GM18499 (cell line): Measurements from ENCODE around the gene SARS1.
"Not testable (repeated sequence)": the region's sequence is repeated elsewhere in the genome, so short reads cannot be mapped to it uniquely, and the experiment has no call there.

ENCODE experiments used
- ATAC-seq: cut with Tn5 transposase; IDR thresholded peaks from one replicate; pipeline ENCODE4 v1.9.1; 2021; ENCODE audit warnings: moderate number of reproducible peaks; ENCODE audit not compliant: insufficient read depth, unreplicated experiment

Gene SARS1

DNA sequence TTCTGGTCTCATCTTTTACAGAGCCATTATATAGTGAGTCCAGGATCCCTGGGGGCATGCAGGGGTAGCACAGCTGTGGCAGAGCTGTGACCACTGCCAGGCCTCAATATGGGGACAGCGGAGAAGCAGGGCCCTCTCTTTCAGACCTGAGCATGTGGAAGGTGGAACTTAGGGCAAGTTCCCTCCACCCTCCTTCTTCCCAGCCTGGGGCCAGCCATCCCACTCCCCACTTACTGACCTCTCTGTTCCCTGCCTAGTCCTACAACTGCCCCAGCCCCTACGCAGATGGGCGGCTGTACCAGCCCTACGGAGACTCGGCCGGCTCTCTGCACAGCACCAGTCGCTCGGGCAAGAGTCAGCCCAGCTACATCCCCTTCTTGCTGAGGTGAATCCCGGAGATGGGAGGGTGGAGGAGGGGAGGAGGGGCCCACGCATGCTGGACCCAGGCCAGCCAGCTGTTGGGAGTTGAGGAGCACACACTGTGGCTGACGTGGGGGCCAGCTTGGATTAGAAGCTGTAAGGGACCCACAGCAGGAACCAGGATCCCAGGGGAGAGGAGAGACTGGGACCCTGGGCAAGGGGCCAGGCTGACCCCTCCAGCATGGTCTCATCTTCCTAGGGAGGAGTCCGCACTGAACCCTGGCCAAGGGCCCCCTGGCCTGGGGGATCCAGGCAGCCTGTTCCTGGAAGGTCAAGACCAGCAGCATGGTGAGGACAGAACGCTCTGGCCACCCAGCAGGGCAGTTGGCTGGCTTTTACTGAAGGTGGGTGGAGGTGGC is 58.5 kb downstream of the SARS1 start:
- no peak for ATAC-seq

DNA sequence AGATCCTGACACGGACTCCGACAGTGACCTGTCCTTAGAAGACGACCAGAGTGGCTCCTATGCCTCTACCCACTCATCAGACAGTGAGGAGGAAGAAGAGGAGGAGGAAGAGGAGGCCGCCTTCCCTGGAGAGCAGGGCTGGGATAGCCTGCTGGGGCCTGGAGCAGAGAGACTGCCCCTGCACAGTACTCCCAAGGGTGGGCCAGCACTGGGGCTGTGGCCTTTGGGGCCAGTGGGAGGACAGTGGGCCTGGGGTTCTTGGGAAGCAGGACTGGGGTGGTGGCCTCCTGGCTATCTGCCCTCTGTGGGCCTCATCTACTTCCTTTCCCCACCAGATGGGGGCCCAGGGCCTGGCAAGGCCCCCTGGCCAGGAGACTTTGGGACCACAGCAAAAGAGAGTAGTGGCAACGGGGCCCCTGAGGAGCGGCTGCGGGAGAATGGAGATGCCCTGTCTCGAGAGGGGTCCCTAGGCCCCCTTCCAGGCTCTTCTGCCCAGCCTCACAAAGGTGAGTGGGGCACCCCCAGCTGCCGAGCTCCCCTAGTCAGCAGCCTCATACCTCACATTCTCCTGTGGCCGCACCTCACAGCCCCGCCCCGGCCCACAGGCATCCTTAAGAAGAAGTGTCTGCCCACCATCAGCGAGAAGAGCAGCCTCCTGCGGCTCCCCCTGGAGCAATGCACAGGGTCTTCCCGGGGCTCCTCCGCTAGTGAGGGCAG is 59.3 kb downstream of the SARS1 start:
- ATAC-seq = no peak

DNA sequence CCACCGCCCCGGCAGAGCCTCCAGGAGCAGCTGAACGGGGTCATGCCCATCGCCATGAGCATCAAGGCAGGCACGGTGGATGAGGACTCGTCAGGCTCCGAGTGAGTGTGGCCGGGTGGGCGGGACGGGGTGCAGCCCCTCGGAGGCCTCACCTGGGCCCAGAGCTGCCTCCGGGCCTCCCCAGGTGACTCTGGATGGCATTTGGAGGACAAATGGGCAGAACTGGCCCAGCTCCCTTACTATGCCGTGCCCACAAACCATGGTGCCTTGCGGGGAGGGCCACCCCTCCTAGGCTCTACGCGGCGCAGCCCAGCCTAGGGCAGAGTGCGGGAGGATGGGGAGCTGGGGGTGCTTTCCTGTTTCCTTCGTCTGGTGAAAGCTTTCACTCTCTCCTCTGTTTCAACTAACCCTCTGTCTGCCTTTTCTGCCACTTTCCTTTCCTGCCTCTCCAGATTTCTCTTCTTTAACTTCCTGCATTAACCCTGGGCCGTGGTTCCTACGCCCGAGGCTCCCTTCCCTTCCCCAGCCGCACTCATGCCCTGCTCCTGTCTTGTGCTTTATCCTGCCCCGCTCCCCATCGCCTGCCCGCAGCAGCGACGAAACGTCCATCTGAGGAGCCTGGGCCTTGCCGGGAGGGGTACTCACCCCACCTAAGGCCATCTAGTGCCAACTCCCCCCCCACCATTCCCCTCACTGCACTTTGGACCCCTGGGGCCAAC is 60.0 kb downstream of the SARS1 start:
- ATAC-seq = no peak

DNA sequence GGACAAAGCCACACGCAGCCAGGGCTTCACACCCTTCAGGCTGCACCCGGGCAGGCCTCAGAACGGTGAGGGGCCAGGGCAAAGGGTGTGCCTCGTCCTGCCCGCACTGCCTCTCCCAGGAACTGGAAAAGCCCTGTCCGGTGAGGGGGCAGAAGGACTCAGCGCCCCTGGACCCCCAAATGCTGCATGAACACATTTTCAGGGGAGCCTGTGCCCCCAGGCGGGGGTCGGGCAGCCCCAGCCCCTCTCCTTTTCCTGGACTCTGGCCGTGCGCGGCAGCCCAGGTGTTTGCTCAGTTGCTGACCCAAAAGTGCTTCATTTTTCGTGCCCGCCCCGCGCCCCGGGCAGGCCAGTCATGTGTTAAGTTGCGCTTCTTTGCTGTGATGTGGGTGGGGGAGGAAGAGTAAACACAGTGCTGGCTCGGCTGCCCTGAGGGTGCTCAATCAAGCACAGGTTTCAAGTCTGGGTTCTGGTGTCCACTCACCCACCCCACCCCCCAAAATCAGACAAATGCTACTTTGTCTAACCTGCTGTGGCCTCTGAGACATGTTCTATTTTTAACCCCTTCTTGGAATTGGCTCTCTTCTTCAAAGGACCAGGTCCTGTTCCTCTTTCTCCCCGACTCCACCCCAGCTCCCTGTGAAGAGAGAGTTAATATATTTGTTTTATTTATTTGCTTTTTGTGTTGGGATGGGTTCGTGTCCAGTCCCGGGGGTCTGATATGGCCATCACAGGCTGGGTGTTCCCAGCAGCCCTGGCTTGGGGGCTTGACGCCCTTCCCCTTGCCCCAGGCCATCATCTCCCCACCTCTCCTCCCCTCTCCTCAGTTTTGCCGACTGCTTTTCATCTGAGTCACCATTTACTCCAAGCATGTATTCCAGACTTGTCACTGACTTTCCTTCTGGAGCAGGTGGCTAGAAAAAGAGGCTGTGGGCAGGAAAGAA is 61.1 kb downstream of the SARS1 start:
- ATAC-seq = no peak

DNA sequence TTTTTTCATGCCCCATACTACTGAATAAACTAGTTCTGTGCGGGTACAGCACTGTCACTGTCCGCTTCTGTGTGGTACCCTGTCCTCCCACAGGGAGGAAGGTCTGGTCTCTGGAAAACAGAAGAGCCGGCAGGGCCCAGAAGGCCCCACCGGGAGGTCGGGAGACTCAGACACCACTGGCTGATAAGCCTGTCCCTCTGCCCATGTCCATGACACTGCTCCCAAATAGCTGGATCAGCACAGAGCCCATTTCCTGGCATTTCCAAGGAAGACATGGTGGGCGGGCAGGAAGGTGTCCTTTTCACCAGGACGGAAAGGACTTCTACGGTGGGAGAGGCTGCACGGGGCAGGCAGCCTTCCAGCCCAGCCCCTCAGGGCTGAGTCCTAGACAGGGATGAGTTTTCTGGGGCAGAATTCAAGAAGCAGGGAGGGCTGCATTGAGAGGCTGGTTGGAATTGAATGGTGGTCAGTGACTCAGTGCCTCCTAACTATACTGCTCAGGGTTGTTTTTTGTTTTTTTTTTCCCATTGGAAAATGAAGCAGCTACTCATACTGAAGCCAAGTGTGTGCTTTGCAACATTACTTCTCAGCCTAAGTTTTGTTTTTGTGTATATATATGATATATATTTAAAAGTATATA is 62.1 kb downstream of the SARS1 start:
- no peak for ATAC-seq

DNA sequence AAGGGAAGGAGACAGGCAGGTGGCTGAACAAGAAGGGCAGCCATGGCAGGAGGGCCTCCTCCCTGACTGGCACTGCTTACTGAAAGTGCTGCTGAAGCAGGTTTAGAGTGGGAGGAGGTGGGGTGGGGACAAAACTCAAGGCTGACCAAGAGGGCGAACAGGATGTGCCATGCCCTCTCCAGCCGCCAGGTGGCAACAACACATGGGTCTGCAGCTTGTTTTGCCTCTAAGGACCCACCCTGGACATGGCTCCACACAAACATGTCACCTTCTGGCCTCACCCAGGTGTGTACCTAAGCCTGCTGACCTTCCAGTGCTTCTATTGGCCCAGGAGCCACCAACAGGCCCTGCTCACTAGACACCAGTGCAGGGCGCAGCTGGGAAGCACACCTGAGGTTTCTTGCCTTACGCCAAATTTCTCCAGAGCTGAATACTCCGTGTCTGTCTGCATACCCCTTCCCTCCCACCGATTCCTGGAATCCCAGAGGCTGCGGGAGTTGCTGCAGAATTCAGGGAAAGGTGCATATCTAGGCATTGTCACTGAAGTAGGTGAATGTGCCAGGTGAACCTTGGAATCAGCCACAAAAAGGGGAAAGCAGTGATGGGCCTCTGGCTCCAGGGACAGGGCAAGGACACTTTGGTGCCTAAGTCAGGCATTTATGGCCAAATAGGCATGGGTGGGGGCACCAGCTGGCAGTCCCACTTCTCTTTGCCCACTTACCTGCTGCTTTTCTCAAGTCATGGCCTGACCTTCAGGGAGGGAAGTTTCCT is 63.9 kb downstream of the SARS1 start:
- no peak for ATAC-seq

DNA sequence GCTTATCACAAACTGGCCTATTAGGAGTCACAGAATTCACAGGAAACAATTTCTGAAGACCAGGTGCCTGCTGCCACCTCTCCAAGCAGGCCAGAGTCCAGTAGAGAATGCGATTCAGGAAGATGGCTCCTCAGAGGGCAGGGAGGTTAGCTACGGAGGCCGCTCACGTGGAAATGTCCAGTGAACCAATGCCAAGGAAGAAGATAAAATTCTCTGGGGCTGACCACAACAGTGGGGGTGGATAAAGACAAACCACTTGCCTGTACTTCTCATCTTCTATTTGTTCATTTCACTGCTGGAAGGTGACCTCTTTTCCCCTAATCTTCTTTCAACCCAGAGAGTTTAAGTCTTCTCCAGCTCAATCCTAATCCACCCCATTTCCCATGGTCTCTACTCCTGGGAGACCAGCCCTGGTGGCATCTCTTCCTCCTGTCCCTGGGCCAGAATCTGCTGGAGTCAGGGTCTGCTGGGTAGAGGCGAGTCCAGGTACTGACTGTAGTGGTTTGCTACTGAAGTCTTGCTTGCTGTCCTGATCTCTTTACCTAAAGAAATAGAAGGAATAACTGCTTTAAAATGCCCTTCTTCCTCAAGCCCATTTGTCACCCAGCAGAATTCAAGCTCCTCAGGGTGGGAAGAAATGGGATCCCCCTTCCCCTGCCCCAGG is 66.0 kb downstream of the SARS1 start:
- ATAC-seq = no peak

DNA sequence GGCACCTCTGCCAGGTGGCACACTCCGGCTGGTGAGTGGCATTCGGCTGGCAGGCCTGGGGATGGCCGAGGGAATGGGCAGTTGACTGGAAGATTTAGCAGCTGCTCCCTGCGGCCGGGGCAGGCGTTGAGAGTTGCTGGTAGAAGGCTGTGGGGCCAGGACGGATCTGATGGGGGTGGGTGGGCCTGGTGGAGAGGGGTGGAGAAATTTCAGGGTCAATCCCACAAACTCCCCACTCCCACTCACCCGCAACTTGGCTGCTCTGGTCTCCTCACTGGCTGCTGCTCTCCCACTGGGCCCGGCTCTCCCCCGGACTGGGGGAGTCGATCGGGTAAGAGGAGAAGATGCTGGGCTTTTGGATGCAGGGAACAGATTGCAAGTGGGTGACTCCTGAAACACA is 67.1 kb downstream of the SARS1 start:
- ATAC-seq = no peak

DNA sequence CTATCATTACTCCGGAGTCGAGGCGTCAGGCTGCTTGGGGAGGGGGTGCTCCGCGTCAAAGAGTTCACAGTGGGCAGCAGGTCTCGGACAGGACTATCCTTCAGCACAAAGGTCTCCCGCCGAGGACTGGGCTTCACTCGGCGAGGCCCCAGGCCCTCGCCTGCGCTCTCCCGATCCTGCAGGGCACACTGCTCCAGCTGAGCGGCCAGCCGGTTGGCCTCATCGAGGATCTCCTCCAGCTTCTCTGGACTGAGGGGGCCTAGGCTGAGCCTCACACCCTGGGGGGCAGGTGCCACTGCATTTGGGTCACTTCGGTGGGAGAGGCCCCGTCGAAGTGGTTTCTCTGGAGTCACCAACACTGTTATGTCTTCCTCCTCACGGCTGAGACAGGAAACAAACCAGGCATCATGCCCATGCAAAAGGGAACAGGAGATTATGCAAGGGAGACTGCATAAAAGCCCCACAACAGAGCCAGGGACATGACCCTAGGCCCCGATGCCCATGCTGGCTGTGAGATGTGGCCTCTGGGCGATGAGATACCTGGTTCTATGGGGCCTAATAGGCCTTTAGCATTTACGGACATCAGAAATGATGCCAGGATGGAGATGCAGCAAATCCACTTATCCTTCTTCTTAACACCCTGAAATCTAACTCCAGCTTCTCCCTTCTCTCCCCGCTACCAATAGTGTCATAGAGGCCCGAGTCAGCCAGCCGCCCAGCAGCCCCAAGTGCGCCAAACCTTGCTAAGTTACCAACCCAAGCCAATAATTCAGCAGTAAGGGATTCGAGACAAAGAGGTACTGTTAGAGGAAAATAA is 68.2 kb downstream of the SARS1 start:
- ATAC-seq = no peak

DNA sequence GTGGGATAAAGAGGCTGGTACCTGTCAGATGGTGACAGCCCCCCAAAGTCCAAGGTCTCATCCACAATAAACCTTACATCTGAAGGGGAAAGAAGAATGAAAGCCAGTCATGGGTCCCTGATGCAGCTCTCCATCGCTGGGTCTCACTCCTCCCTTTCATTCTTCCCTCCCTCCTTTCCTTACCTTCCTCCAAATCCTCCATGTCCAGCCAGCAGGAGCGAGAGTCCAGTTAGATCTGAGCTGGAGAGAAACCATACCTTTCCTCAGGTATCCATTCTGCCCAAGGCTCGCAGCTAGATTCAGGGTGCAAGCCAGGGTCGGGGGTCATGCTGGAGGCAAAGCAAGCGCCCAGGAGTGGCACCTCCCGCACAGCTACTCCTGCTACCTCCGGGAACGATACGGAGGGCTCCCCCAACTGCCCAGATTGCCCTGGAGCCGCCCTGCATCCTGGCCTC is 68.8 kb downstream of the SARS1 start:
- ATAC-seq = no peak

DNA sequence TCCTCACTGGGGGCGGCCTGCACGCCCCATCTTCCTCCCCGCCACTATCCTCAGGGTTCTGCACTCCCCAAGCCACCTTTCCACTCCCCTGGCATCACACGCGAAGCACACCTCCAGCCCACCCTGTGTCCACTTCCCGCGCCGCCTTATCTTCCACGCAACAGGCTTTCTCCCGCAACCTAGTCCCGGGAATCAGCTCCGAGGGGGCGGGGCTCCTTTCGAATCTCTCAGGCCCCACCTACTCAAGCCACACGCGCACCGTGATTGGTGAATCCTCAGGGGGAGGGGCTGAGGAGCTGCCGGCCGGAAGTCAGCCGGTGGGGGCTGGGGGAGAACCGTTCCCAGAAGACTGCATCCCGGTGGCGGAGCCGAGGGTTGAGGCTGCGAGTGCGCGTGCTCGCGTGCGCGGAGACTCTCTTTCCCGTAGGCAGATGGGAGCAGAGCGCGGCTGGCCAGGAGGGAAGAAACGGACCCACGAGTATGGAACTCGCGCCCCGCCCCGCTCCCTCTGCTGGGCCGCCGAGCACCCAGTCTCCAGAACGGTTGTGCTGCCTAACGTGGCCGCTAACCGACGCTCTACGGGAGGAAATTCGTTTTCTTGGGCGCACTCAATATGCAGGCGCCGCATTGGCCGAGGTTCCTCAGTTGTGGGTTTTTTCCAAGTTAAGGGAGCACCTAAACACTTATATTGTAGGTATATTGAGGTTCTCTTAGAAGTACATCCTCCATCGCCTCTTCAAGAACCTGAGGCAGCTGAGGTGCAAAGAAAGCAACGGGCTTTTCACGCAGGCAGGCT is 69.4 kb downstream of the SARS1 start, which contains the start of gene PSRC1:
Gene PSRC1 (minus strand): TSS at position 194 of the 796 bp plus-strand sequence.
- peak; percentile 74 for ATAC-seq

DNA sequence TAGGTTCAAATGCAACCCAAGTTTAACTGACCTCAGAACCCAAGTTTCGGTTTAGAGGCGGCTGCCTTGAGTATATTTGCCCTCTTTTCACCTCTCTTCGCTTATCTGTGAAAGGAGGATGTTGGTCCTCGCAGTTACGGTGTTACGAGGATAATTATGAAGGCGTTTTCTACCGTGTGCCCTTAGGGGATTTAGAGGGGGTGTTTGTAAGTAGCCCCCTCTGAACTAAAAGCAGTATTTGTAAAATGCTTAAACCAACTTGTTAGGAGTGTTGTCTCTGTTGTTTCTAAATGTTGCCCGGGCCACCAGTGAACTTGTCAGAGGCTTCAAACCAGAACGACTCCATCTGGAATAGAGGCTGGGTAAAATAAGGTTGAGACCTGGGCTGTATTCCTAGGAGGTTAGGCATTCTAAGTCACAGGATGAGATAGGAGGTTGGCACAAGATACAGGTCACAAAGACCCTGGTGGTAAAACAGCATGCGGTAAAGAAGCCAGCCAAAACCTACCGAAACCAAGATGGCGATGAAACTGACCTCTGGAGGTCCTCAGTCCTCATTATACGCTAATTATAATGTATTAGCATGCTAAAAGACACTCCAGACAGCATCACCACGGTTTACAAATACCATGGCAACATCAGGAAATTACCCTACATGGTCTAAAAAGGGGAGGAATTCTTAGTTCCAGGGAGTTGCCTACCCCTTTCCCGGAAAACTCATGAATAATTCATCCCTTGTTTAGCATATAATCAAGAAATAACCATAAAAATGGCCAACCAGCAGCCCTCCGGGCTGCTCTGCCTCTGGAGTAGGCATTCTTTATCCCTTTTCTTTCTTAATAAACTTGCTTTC is 70.3 kb downstream of the SARS1 start:
- no peak for ATAC-seq

DNA sequence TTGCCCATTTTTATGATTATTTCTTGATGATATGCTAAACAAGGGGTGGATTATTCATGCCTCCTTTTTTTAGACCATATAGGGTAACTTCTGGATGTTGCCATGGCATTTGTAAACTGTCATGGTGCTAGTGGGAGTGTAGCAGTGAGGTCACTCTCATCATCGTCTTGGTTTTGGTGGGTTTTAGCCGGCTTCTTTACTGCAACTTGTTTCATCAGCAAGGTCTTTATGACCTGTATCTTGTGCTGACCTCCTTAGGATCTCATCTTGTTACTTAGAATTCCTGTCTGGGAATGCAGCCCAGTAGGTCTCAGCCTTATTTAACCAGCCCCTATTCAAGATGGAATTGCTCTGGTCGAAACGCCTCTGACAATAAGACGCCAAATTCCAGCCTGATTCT is 73.0 kb downstream of the SARS1 start:
- not testable (repeated sequence) for ATAC-seq
